Astrocyte (in vitro differentiated cells and primary cell): ENCODE results near the gene ZEB2.

Experiments used
- CTCF ChIP-seq: IDR thresholded peaks from 2 replicates; pipeline ENCODE4 v1.5.1; 2011; ENCODE audit warnings: low read depth, mild to moderate bottlenecking, inconsistent platforms, low read length, moderate library complexity; ENCODE audit not compliant: insufficient read depth
- EZH2 ChIP-seq: IDR thresholded peaks from 2 replicates; pipeline ENCODE4 v1.6.1; 2012; ENCODE audit warnings: mild to moderate bottlenecking, low read length, inconsistent platforms; ENCODE audit not compliant: insufficient read depth

GRCh38 chr2:144493027-144493809 is 26.7 kb downstream of the ZEB2 start:
- TF ChIP-seq EZH2 (no peak), CTCF (no peak)
